CD14-positive monocyte (primary cell): ENCODE data around the gene CCDC69. TPM values are rescaled to one million over a fixed set of nuclear protein-coding genes. Genes with fewer than 3 reads are reported as not detected.
"Not testable (repeated sequence)": the region's sequence is repeated elsewhere in the genome, so short reads cannot be mapped to it uniquely, and the experiment has no call there.

Source experiments
- DNase-seq, 3 donors: peaks; one replicate each; pipeline ENCODE4 v3.0.0-alpha.2; 2011 to 2022
- H2AFZ ChIP-seq: 2 replicates; pipeline ENCODE4 v1.6.0; 2012; ENCODE audit warnings: mild to moderate bottlenecking, low read depth, low read length, inconsistent platforms; ENCODE audit not compliant: insufficient read depth, poor library complexity, severe bottlenecking
- H3K27ac ChIP-seq, 2 donors: 1 replicate in 1 of 2; 2 replicates in 1 of 2; pipeline ENCODE4 v1.5.1; 2012 to 2013; ENCODE audit warnings: low read length in 2 of 2, control low read depth in 1 of 2, inconsistent platforms in 1 of 2, low read depth in 1 of 2, mild to moderate bottlenecking in 1 of 2
- H3K27me3 ChIP-seq, 2 donors: one replicate each; pipeline versions ENCODE4 v1.6.0 to v1.6.1; 2011 to 2013; ENCODE audit warnings: low read length in 2 of 2; ENCODE audit not compliant: control insufficient read depth in 2 of 2, insufficient read depth in 2 of 2
- H3K36me3 ChIP-seq, 2 donors: replicated peaks in 1 of 2; 1 replicate in 1 of 2; 2 replicates in 1 of 2; pipeline versions ENCODE4 v1.5.1 to v1.6.1; 2012 to 2013; ENCODE audit warnings: low read length in 2 of 2, control low read depth in 1 of 2, inconsistent platforms in 1 of 2, mild to moderate bottlenecking in 1 of 2; ENCODE audit not compliant: insufficient read depth in 2 of 2, control insufficient read depth in 1 of 2
- H3K4me1 ChIP-seq, 2 donors: 1 replicate in 1 of 2; 2 replicates in 1 of 2; pipeline versions ENCODE4 v1.5.1 to v1.6.1; 2012 to 2013; ENCODE audit warnings: low read length in 2 of 2, control low read depth in 1 of 2, inconsistent platforms in 1 of 2, mild to moderate bottlenecking in 1 of 2, moderate library complexity in 1 of 2; ENCODE audit not compliant: insufficient read depth in 2 of 2, control insufficient read depth in 1 of 2
- H3K4me2 ChIP-seq: replicated peaks from 2 replicates; pipeline ENCODE3; 2012; ENCODE audit warnings: low read length, moderate library complexity, mild to moderate bottlenecking; ENCODE audit not compliant: poor library complexity, severe bottlenecking; ENCODE audit errors: extremely low read depth
- H3K4me3 ChIP-seq, 3 experiments: fragments of 200-600 bp in 1 of 3; sonication (generic) in 1 of 3; replicated peaks in 1 of 3; 1 replicate in 2 of 3; 2 replicates in 1 of 3; pipeline ENCODE4 v1.5.1; 2011 to 2013; ENCODE audit warnings: low read length in 3 of 3, mild to moderate bottlenecking in 3 of 3, control low read depth in 2 of 3, low read depth in 2 of 3, inconsistent platforms in 1 of 3, moderate library complexity in 1 of 3
- H3K79me2 ChIP-seq: 2 replicates; pipeline ENCODE4 v1.6.0; 2012; ENCODE audit warnings: mild to moderate bottlenecking, control low read depth, inconsistent platforms, low read length, moderate library complexity; ENCODE audit not compliant: insufficient read depth
- H3K9ac ChIP-seq: 2 replicates; pipeline ENCODE4 v1.6.0; 2017; ENCODE audit warnings: low read length, mild to moderate bottlenecking; ENCODE audit not compliant: insufficient read depth, poor library complexity, severe bottlenecking
- H3K9me3 ChIP-seq, 2 donors: replicated peaks in 1 of 2; 1 replicate in 1 of 2; 2 replicates in 1 of 2; pipeline versions ENCODE4 v1.5.1 to v1.6.1; 2012 to 2013; ENCODE audit warnings: low read length in 2 of 2, control low read depth in 1 of 2; ENCODE audit not compliant: control insufficient read depth in 1 of 2, insufficient read depth in 1 of 2
- H4K20me1 ChIP-seq: 2 replicates; pipeline ENCODE4 v1.6.0; 2012; ENCODE audit warnings: mild to moderate bottlenecking, low read length, control low read depth, moderate library complexity; ENCODE audit not compliant: insufficient read depth
- H3K27ac Mint-ChIP-seq, 7 donors: one replicate each; pipeline ENCODE4 v1.8.0; 2020; ENCODE audit warnings: mild to moderate bottlenecking in 7 of 7, mixed read lengths in 7 of 7, moderate library complexity in 6 of 7, inconsistent platforms in 2 of 7
- H3K27me3 Mint-ChIP-seq, 3 donors: one replicate each; pipeline ENCODE4 v1.8.0; 2021 to 2022; ENCODE audit warnings: low read depth in 3 of 3, mild to moderate bottlenecking in 3 of 3, mixed read lengths in 3 of 3, moderate library complexity in 3 of 3, inconsistent platforms in 1 of 3
- H3K36me3 Mint-ChIP-seq, 2 donors: one replicate each; pipeline ENCODE4 v1.8.0; 2020; ENCODE audit warnings: mixed read lengths in 2 of 2, inconsistent platforms in 1 of 2, mild to moderate bottlenecking in 1 of 2
- H3K4me1 Mint-ChIP-seq: one replicate; pipeline ENCODE4 v1.8.0; 2020; ENCODE audit warnings: mild to moderate bottlenecking, mixed read lengths
- H3K4me3 Mint-ChIP-seq, 2 donors: one replicate each; pipeline ENCODE4 v1.8.0; 2020; ENCODE audit warnings: mild to moderate bottlenecking in 2 of 2, mixed read lengths in 2 of 2, moderate library complexity in 1 of 2
- H3K9me3 Mint-ChIP-seq, 7 donors: one replicate each; pipeline ENCODE4 v1.8.0; 2020 to 2022; ENCODE audit warnings: mixed read lengths in 7 of 7, mild to moderate bottlenecking in 6 of 7, moderate library complexity in 6 of 7, inconsistent platforms in 2 of 7
- WGBS: methylation state at CpG from one replicate; pipeline ENCODE4 v1.1.5; 2013; ENCODE audit warnings: missing lambda C conversion rate; ENCODE audit not compliant: insufficient coverage; 5-methylcytosine and 5-hydroxymethylcytosine counted together
- intact Hi-C, 2 donors: fragments of 100-400 bp; cut with micrococcal nuclease; formaldehyde crosslinking; loops; one replicate each; pipeline versions ENCODE4 v1.15.0 to v1.15.1; 2023
- polyA plus RNA-seq, 3 donors: library from polyadenylated mRNA; depleted of rRNA in 1 of 3; unstranded in 2 of 3; stranded (reverse) in 1 of 3; fragments of 300-500 nt in 2 of 3; fragments of >200 nt in 1 of 3; fragmentation: Illumina TruSeq in 2 of 3; gene quantifications; 1 replicate in 2 of 3; 2 replicates in 1 of 3; pipeline ENCODE4 v1.2.3, GENCODE V29; 2012 to 2021
- TF ChIP-seq, protein P1 (sequence below): fragments of 200-600 bp; IDR thresholded peaks from one replicate; pipeline ENCODE4 v1.8.0; 2022; ENCODE audit warnings: antibody characterized with exemption, mild to moderate bottlenecking

The CCDC69 gene
- polyA plus RNA-seq, 3 donors, result 68.4 to 176 (median 84.1) TPM

DNA sequence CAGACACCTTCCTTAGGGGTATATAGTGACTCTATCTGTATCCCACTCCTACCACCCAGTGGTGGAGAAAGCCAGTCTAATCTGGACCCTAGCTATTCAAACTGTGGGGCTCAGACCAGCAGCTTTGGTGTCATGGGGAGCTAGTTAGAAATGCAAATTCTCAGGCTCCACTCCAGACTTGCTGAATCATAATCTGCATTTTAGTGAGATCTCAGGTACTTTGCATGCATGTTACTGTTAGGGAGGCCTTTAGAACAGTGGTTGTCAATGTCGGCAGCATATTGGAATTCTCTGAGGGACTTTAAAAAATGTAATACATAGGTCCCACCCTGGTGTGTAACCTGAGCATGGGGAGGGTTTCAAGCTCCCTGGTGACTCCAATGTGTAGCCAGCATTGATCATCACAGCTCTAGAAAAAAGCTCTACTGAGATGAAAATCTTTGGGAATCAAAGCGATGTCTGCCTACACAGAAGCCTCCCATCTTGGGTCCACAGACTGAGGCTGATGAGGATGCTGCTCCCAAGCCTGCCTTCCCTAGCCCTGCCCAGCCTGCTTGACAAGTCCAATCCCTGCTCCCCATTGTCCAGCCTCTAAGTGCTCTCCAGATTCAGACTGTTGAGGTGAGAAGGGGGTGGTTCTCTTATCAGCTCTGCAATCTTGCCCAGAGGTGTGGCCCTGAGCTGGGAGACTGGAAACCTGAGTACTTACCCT, 17.2 kb upstream of the CCDC69 start:
- Histone ChIP-seq H3K36me3 (no peaks in the 10 kb centered on the region), H3K79me2 (no peaks in the 10 kb centered on the region), H4K20me1 (no peaks in the 10 kb centered on the region), H2AFZ (no peak overlapping the region), H3K9ac (no peak overlapping the region), H3K27ac (peak overlapping the region in 1 of 2 donors; percentile 52), H3K9me3 (no peaks in the 10 kb centered on the region), H3K4me3 (no peak overlapping the region), H3K27me3 (no peaks in the 10 kb centered on the region), H3K4me2 (peak overlapping the region; percentile 6), H3K4me1 (peaks cover 9 to 42% of the 10 kb centered on the region in 2 donors)
- H3K4me3 Mint-ChIP-seq, result peak overlapping the region in 1 of 2 donors; percentile 75
- H3K36me3 Mint-ChIP-seq, result no peaks in the 10 kb centered on the region
- intact Hi-C loops, result loop anchor here in 1 of 2 donors (10.0 kb wide), 1 partner anchor 186 kb away; no protein-coding TSS in a partner anchor
- no peak for DNase-seq
- no peaks in the 10 kb centered on the region for H3K9me3 Mint-ChIP-seq
- H3K27me3 Mint-ChIP-seq, result peaks cover 2 to 10% (median 3%) of the 10 kb centered on the region in 3 donors
- H3K27ac Mint-ChIP-seq, result peak overlapping the region in 5 of 7 donors; percentile 85 to 97 (median 91)
- H3K4me1 Mint-ChIP-seq, result peaks cover 30% of the 10 kb centered on the region
- WGBS, result 100% methylated on average over 1 of the region's 2 CpGs
- TF ChIP-seq, protein P1, sequence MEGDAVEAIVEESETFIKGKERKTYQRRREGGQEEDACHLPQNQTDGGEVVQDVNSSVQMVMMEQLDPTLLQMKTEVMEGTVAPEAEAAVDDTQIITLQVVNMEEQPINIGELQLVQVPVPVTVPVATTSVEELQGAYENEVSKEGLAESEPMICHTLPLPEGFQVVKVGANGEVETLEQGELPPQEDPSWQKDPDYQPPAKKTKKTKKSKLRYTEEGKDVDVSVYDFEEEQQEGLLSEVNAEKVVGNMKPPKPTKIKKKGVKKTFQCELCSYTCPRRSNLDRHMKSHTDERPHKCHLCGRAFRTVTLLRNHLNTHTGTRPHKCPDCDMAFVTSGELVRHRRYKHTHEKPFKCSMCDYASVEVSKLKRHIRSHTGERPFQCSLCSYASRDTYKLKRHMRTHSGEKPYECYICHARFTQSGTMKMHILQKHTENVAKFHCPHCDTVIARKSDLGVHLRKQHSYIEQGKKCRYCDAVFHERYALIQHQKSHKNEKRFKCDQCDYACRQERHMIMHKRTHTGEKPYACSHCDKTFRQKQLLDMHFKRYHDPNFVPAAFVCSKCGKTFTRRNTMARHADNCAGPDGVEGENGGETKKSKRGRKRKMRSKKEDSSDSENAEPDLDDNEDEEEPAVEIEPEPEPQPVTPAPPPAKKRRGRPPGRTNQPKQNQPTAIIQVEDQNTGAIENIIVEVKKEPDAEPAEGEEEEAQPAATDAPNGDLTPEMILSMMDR, result no peak

DNA sequence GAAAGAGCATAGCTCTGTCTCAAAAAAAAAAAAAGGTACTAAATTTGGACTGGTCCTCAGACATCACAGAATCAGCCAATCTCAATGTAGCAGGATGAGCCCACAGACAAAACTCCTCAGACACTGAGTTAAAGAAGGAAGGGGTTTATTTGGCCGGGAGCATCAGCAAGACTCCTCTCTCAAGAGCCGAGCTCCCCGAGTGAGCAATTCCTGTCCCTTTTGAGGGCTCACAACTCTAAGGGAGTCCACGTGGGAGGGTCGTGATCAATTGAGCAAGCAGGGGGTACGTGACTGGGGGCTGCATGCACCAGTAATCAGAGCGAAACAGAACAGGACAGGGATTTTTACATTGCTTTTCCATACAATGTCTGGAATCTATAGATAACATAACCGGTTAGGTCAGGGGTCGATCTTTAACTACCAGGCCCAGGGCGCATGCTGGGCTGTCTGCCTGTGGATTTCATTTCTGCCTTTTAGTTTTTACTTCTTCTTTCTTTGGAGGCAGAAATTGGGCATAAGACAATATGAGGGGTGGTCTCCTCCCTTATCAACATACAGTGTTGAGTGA, 16.5 kb upstream of the CCDC69 start:
- H3K9me3 Mint-ChIP-seq, H4K20me1 ChIP-seq, H2AFZ ChIP-seq, H3K4me2 ChIP-seq, H3K9me3 ChIP-seq, H3K4me3 ChIP-seq, H3K36me3 ChIP-seq, H3K27ac ChIP-seq, H3K27me3 ChIP-seq, H3K79me2 ChIP-seq, H3K36me3 Mint-ChIP-seq, DNase-seq, H3K9ac ChIP-seq: not testable (repeated sequence)
- 30% methylated on average over 2 of the region's 10 CpGs for WGBS
- intact Hi-C loops, result loop anchor here in 1 of 2 donors (10.0 kb wide), 1 partner anchor 186 kb away; no protein-coding TSS in a partner anchor
- peak overlapping the region in 2 of 7 donors; percentile 40 to 66 for H3K27ac Mint-ChIP-seq
- peak overlapping the region in 1 of 2 donors; percentile 24 for H3K4me3 Mint-ChIP-seq
- H3K27me3 Mint-ChIP-seq, result peaks cover 0 to 10% (median 3%) of the 10 kb centered on the region in 3 donors
- peaks cover 12 to 43% of the 10 kb centered on the region in 2 donors for H3K4me1 ChIP-seq
- H3K4me1 Mint-ChIP-seq, result peaks cover 30% of the 10 kb centered on the region
